KOPT-K1 (cell line): ENCODE data around the gene PPM1H.
"Not testable (repeated sequence)": the region's sequence is repeated elsewhere in the genome, so short reads cannot be mapped to it uniquely, and the experiment has no call there.

Experiments
- H3K27ac ChIP-seq: fragments of 200-600 bp; sonication (generic); 2 replicates; pipeline ENCODE4 v1.5.1; 2016; ENCODE audit warnings: antibody characterized with exemption, mild to moderate bottlenecking, low read depth, low read length; ENCODE audit not compliant: poor library complexity, severe bottlenecking
- H3K36me3 ChIP-seq: fragments of 200-600 bp; sonication (generic); 2 replicates; pipeline ENCODE4 v1.5.1; 2017; ENCODE audit warnings: antibody characterized with exemption, mild to moderate bottlenecking, low read length, moderate library complexity; ENCODE audit not compliant: insufficient read depth
- H3K9me3 ChIP-seq: fragments of 200-600 bp; sonication (generic); 2 replicates; pipeline ENCODE4 v1.5.1; 2017; ENCODE audit warnings: antibody characterized with exemption, low read length, mild to moderate bottlenecking; ENCODE audit not compliant: insufficient read depth, poor library complexity, severe bottlenecking

PPM1H gene, protein sequence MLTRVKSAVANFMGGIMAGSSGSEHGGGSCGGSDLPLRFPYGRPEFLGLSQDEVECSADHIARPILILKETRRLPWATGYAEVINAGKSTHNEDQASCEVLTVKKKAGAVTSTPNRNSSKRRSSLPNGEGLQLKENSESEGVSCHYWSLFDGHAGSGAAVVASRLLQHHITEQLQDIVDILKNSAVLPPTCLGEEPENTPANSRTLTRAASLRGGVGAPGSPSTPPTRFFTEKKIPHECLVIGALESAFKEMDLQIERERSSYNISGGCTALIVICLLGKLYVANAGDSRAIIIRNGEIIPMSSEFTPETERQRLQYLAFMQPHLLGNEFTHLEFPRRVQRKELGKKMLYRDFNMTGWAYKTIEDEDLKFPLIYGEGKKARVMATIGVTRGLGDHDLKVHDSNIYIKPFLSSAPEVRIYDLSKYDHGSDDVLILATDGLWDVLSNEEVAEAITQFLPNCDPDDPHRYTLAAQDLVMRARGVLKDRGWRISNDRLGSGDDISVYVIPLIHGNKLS

GRCh38 chr12:62934799-62935674, at the start of gene PPM1H:
Gene PPM1H (minus strand): TSS chr12:62935150. CDS start chr12:62934736, 414 bp downstream.
- Histone ChIP-seq H3K27ac (no peak within 1 kb of the TSS), H3K9me3 (no peaks in the 10 kb centered on the region)

DNA sequence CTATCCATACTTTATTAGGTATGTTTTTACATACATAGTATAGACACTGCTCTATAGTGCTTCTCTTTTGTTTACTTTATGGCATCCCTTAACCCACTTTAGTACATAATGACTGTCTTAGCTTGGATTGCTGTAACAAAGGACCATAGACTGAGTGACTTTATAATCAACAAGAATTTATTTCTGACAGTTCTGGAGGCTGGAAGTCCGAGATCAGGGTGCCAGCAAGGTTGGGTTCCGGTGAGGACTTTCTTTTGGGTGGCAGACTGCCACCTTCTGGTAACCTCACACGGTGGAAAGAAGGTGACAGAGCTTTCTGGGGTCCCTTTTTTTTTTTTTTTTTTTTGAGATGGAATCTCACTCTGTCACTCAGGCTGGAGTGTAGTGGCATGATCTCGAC, 48.6 kb upstream of the PPM1H start:
- Histone ChIP-seq H3K27ac (no peak overlapping the region), H3K36me3 (no peaks in the 10 kb centered on the region), H3K9me3 (no peaks in the 10 kb centered on the region)

More at GRCh38 chr12:62934799-62935674, at the start of gene PPM1H:
- H3K36me3 ChIP-seq, result no peaks in the 10 kb centered on the region

- no peaks in the 10 kb centered on the region for H3K36me3 ChIP-seq
- H3K9me3 ChIP-seq, result no peaks in the 10 kb centered on the region
- no peak overlapping the region for H3K27ac ChIP-seq
These were observed 43.8 kb upstream of the PPM1H start for GRCh38 chr12:62978768-62979167.

DNA sequence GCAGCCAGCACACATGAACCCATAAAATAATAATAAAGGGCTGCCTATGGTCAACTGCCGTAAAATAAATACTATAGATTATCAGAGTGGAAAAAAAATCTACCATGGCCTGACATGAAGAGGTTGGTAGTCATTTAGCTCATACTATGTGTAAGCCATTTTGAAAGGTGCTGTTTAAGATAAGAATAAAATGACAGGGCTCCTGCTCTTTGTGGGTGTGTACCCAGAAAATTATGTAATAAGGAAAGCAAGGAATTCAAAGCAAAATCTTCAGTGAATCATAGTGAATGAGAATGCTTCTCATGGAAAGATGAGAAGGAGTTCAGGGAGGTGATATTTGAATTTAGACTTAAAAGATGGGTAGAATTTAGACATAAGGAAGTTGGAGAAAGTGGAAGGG, 42.9 kb upstream of the PPM1H start:
- H3K27ac ChIP-seq, result no peak overlapping the region
- no peaks in the 10 kb centered on the region for H3K9me3 ChIP-seq
- no peaks in the 10 kb centered on the region for H3K36me3 ChIP-seq

GRCh38 chr12:62977418-62977817, 42.5 kb upstream of the PPM1H start:
- H3K36me3 ChIP-seq, result no peaks in the 10 kb centered on the region
- no peak overlapping the region for H3K27ac ChIP-seq
- H3K9me3 ChIP-seq, result no peaks in the 10 kb centered on the region

- H3K36me3 ChIP-seq, result no peaks in the 10 kb centered on the region
- H3K27ac ChIP-seq, result no peak overlapping the region
- H3K9me3 ChIP-seq, result no peaks in the 10 kb centered on the region
These were observed 41.2 kb upstream of the PPM1H start for GRCh38 chr12:62976110-62976662.

DNA sequence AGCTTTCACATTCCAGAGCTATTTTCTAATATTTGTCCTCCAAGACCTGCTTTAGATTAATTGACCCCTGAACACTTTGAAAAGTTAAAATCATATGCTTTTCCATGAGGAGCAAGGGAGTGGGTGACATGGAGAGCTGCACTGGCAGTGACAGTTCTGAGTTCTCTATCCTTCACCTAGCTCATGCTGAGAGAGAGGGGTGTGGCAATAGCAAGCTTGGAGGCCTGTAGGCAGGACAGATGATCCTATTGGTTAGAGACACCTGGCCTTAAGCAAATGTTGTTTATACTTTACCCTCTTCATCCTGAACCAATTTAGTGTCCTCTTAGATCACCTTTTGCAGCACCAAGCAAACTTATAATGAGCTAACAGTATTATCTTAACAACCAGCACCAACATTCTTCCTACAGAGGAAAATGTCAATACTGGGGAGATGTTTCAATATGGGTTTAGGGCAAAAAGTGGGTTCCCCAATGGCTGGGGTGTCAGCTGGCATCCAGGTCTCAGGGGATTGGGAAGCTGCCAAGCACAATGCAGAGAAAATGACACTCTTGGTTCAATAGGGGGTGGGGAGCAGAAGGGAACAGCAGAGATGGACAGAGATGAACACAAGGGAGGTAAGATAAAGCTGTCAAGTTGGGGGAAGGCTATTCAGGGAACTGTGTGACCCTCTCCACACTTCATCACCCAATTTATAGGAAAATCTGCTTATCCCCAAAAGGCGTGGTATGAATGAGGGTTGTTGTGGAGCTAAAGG, 37.0 kb upstream of the PPM1H start:
- H3K36me3 ChIP-seq, result no peaks in the 10 kb centered on the region
- no peaks in the 10 kb centered on the region for H3K9me3 ChIP-seq
- no peak overlapping the region for H3K27ac ChIP-seq

GRCh38 chr12:62969695-62970094, 34.7 kb upstream of the PPM1H start:
- Histone ChIP-seq H3K27ac (no peak overlapping the region), H3K36me3 (no peaks in the 10 kb centered on the region), H3K9me3 (no peaks in the 10 kb centered on the region)

- Histone ChIP-seq H3K27ac (no peak overlapping the region), H3K9me3 (no peaks in the 10 kb centered on the region), H3K36me3 (no peaks in the 10 kb centered on the region)
These were observed 32.8 kb upstream of the PPM1H start for GRCh38 chr12:62967701-62968100.

DNA sequence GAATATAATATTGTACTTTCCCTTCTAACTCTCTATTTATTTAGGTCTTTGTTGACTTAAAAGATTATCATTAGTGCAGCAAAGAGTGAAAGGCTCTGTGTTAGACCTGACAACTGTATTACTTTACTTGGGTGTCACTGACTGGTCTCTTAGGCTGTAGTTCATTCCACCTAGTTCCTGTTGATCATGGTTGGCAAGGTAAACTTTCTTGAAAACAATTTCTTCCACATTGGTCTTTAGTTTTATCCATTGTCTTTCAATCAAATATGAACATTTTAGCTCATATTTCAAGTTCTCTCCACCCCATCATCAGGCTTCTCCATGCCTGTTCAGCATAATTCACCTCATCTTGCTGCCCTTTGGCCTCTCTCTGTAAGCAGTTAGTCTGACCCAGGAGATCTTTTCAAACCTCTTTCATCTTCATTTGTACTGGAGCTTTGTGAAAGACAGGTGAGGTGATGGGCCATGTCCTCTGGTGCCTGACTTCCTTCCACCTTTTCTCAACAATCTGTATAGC, 32.1 kb upstream of the PPM1H start:
- no peak overlapping the region for H3K27ac ChIP-seq
- no peaks in the 10 kb centered on the region for H3K9me3 ChIP-seq
- H3K36me3 ChIP-seq, result no peaks in the 10 kb centered on the region

DNA sequence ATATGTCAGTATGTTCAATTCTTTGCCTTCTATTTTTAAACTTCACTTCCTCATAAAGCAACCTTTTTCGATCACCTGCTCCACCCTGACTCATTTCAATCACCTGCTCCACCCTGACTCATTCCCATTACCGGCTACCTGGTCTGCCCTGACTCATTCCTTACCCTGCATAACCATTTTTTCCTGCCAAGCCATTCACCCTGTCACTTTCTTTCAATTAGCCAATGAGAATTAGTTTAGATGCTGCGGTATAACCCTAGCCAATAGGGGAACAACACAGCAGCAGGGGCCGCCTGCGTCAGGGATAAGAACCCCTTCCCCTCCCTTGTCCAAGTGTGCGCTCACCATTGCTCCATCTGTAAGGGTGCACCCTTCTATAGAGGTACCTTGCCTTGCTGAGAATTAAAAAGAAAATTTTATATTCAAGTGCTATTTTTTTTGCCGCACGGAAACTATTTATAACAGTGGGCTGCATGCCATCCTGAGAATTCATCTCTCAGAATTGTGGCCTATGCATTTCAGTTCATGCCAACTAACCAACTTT, 31.6 kb upstream of the PPM1H start:
- not testable (repeated sequence) for H3K36me3 ChIP-seq, H3K27ac ChIP-seq, H3K9me3 ChIP-seq

DNA sequence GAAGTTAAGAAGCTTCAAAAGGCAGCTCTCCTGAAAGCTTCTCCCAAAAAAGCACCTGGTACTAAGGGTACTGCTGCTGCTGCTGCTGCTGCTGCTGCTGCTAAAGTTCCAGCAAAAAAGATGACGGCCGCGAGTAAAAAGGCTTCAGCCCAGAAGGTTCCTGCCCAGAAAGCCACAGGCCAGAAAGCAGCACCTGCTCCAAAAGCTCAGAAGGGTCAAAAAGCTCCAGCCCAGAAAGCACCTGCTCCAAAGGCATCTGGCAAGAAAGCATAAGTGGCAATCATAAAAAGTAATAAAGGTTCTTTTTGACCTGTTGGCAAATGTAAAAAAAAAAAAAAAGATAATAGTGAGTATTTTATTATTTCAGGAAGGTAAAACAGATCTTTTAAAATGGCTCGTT, 30.8 kb upstream of the PPM1H start:
- H3K9me3 ChIP-seq, H3K27ac ChIP-seq, H3K36me3 ChIP-seq: not testable (repeated sequence)

DNA sequence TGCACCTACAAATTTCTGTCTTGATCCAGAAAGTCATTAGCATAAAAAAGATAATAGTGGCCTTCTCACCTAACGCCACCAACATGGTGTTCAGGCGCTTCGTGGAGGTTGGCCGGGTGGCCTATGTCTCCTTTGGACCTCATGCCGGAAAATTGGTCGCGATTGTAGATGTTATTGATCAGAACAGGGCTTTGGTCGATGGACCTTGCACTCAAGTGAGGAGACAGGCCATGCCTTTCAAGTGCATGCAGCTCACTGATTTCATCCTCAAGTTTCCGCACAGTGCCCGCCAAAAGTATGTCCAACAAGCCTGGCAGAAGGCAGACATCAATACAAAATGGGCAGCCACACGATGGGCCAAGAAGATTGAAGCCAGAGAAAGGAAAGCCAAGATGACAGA, 30.3 kb upstream of the PPM1H start:
- H3K27ac ChIP-seq, H3K36me3 ChIP-seq, H3K9me3 ChIP-seq: not testable (repeated sequence)

GRCh38 chr12:62963486-62964041, 28.6 kb upstream of the PPM1H start:
- Histone ChIP-seq H3K27ac (no peak overlapping the region), H3K9me3 (no peaks in the 10 kb centered on the region), H3K36me3 (no peaks in the 10 kb centered on the region)
